Stomach (tissue), 9 donors: ENCODE results near the gene FHL1. TPM values are rescaled to one million over a fixed set of nuclear protein-coding genes. Genes with fewer than 3 reads are reported as not detected.

Experiments used
- DNase-seq, 2 donors: peaks; one replicate each; pipeline versions ENCODE4 v3.0.0 to v3.0.0-alpha.2; 2013 to 2019
- H3K27ac ChIP-seq, 5 donors: fragments of 200-600 bp in 4 of 5; sonication (generic) in 4 of 5; one replicate each; pipeline ENCODE4 v1.5.1; 2013 to 2019; ENCODE audit warnings: mild to moderate bottlenecking in 1 of 5, moderate library complexity in 1 of 5
- H3K27me3 ChIP-seq, 3 donors: fragments of 200-600 bp; sonication (generic); one replicate each; pipeline ENCODE4 v1.5.1; 2017 to 2019; ENCODE audit warnings: mixed run types in 1 of 3
- H3K36me3 ChIP-seq, 4 donors: fragments of 200-600 bp; sonication (generic); 1 replicate in 3 of 4; 2 replicates in 1 of 4; pipeline ENCODE4 v1.5.1; 2016 to 2019
- H3K4me1 ChIP-seq, 4 donors: fragments of 200-600 bp; sonication (generic); one replicate each; pipeline ENCODE4 v1.5.1; 2016 to 2019
- H3K4me3 ChIP-seq, 4 donors: fragments of 200-600 bp; sonication (generic) in 3 of 4; one replicate each; pipeline ENCODE4 v1.5.1; 2016 to 2019; ENCODE audit warnings: mild to moderate bottlenecking in 1 of 4
- H3K9me3 ChIP-seq, 4 donors: fragments of 200-600 bp; sonication (generic); one replicate each; pipeline ENCODE4 v1.5.1; 2016 to 2019
- CTCF ChIP-seq, 7 experiments: fragments of 450-650 bp in 4 of 7; fragments of 200-600 bp in 3 of 7; sonication (generic) in 3 of 7; IDR thresholded peaks; one replicate each; pipeline ENCODE4 v1.5.1; 2016 to 2019; ENCODE audit warnings: antibody characterized with exemption in 7 of 7, control low read depth in 2 of 7, mild to moderate bottlenecking in 1 of 7
- EP300 ChIP-seq: sonication (generic); formaldehyde crosslinking; IDR thresholded peaks from one replicate; pipeline ENCODE4 v1.6.1; 2017; ENCODE audit warnings: antibody characterized with exemption
- POLR2A ChIP-seq, 4 donors: fragments of 450-650 bp; IDR thresholded peaks; one replicate each; pipeline ENCODE4 v1.6.1; 2016; ENCODE audit warnings: antibody characterized with exemption in 4 of 4, control low read depth in 2 of 4, mild to moderate bottlenecking in 1 of 4, moderate library complexity in 1 of 4
- POLR2AphosphoS5 ChIP-seq, 3 donors: sonication (generic); formaldehyde crosslinking; IDR thresholded peaks; one replicate each; pipeline ENCODE4 v1.6.1; 2016; ENCODE audit warnings: antibody characterized with exemption in 3 of 3
- WGBS, 5 donors: extraction: QIAGEN DNeasy Blood & Tissue Kit in 3 of 5; methylation state at CpG; one replicate each; pipeline versions ENCODE4 v1.1.5 to v1.1.7; 2013 to 2018; 5-methylcytosine and 5-hydroxymethylcytosine counted together
- intact Hi-C: fragments of 100-400 bp; cut with DNase I; formaldehyde crosslinking; loops from one replicate; pipeline ENCODE4 v1.15.1; 2023; ENCODE audit warnings: low total_unique reads
- polyA plus RNA-seq, 3 donors: library from polyadenylated mRNA; stranded (reverse); fragments of 200-250 nt; gene quantifications; one replicate each; pipeline ENCODE4 v1.2.3, GENCODE V29; 2013
- total RNA-seq, 5 donors: library from RNA; depleted of rRNA; stranded (reverse); fragments of >200 nt; gene quantifications; one replicate each; pipeline versions ENCODE4 v1.1.0 to v1.2.3, GENCODE V29; 2014 to 2016
- donor health status: healthy with polysubstance abuse.
- donor health status: Bipolar disorder and iron deficiency.
- donor health status: healthy.

The FHL1 gene
- total and polyA plus RNA-seq, 8 donors, result 101 to 1,286 (median 337) TPM

- intact Hi-C loops, result no loop called here
- Histone ChIP-seq H3K27me3 (peaks cover 0 to 6% (median 0%) of the 10 kb centered on the region in 3 donors), H3K36me3 (no peaks in the 10 kb centered on the region), H3K4me3 (peak overlapping the region; percentile 66 to 71 (median 68)), H3K9me3 (no peaks in the 10 kb centered on the region), H3K4me1 (peaks cover 0 to 8% (median 2%) of the 10 kb centered on the region in 4 donors), H3K27ac (peak overlapping the region; percentile 76 to 96 (median 85))
- 1 to 40% (median 12%) methylated on average over 13 to 59 of the region's 59 CpGs for WGBS, 5 donors
- DNase-seq, result peak in 1 of 2 donors; percentile 64
- no peak for TF ChIP-seq CTCF (IDR thresholded peaks at IDR 0.05)
- no peak for TF ChIP-seq EP300
- TF ChIP-seq POLR2AphosphoS5 (IDR thresholded peaks at IDR 0.05), result no peak
- no peak for TF ChIP-seq POLR2A (IDR thresholded peaks at IDR 0.05)
Measured at GRCh38 chrX:136146614-136147314, 569 bp upstream of the FHL1 start.

- DNase-seq, result peak in 1 of 2 donors; percentile 57
- H3K4me3 ChIP-seq, result peak overlapping the region; percentile 66 to 71 (median 68)
- peaks cover 0 to 8% (median 2%) of the 10 kb centered on the region in 4 donors for H3K4me1 ChIP-seq
- no peaks in the 10 kb centered on the region for H3K9me3 ChIP-seq
- intact Hi-C loops, result no loop called here
- H3K27me3 ChIP-seq, result peaks cover 0 to 6% (median 0%) of the 10 kb centered on the region in 3 donors
- no peaks in the 10 kb centered on the region for H3K36me3 ChIP-seq
- H3K27ac ChIP-seq, result peak overlapping the region; percentile 82 to 96 (median 89)
- no peak for TF ChIP-seq POLR2A (IDR thresholded peaks at IDR 0.05)
- TF ChIP-seq EP300, result no peak
- no peak for TF ChIP-seq POLR2AphosphoS5 (IDR thresholded peaks at IDR 0.05)
- TF ChIP-seq CTCF (IDR thresholded peaks at IDR 0.05), result no peak
- 3 to 58% (median 20%) methylated on average over 9 to 17 of the region's 17 CpGs for WGBS, 5 donors
Measured at GRCh38 chrX:136147976-136148375, 643 bp downstream of the FHL1 start.

GRCh38 chrX:136148391-136148790, 1.1 kb downstream of the FHL1 start:
- no peaks in the 10 kb centered on the region for H3K9me3 ChIP-seq
- DNase-seq, result no peak
- peaks cover 0 to 8% (median 2%) of the 10 kb centered on the region in 4 donors for H3K4me1 ChIP-seq
- intact Hi-C loops, result no loop called here
- no peaks in the 10 kb centered on the region for H3K36me3 ChIP-seq
- TF ChIP-seq POLR2A (IDR thresholded peaks at IDR 0.05), result no peak
- TF ChIP-seq EP300, result no peak
- no peak for TF ChIP-seq POLR2AphosphoS5 (IDR thresholded peaks at IDR 0.05)
- no peak for TF ChIP-seq CTCF (IDR thresholded peaks at IDR 0.05)
- H3K4me3 ChIP-seq, result peak overlapping the region; percentile 66 to 71 (median 68)
- H3K27ac ChIP-seq, result peak overlapping the region; percentile 56 to 96 (median 89)
- 8 to 49% (median 29%) methylated on average over 17 of the region's 17 CpGs for whole genome bisulfite sequencing, 5 donors
- peaks cover 0 to 6% (median 0%) of the 10 kb centered on the region in 3 donors for H3K27me3 ChIP-seq

GRCh38 chrX:136154998-136155397, 7.7 kb downstream of the FHL1 start:
- WGBS, 5 donors, result 29 to 55% (median 43%) methylated on average over 5 of the region's 5 CpGs
- H3K27me3 ChIP-seq, result no peaks in the 10 kb centered on the region
- peak overlapping the region in 4 of 5 donors; percentile 32 to 86 (median 39) for H3K27ac ChIP-seq
- intact Hi-C loops, result no loop called here
- TF ChIP-seq POLR2A (IDR thresholded peaks at IDR 0.05), result no peak
- TF ChIP-seq CTCF (IDR thresholded peaks at IDR 0.05), result no peak
- no peak for TF ChIP-seq EP300
- TF ChIP-seq POLR2AphosphoS5 (IDR thresholded peaks at IDR 0.05), result no peak
- no peaks in the 10 kb centered on the region for H3K36me3 ChIP-seq
- H3K9me3 ChIP-seq, result no peaks in the 10 kb centered on the region
- no peak overlapping the region for H3K4me3 ChIP-seq
- DNase-seq, result no peak
- peaks cover 0 to 8% (median 3%) of the 10 kb centered on the region in 4 donors for H3K4me1 ChIP-seq
